SK-N-SH (cell line): ENCODE data around the gene RAB15. TPM values are rescaled to one million over a fixed set of nuclear protein-coding genes. Genes with fewer than 3 reads are reported as not detected.

Experiments used
- CTCF ChIA-PET: fragments of 300-600, 350-600 bp; formaldehyde crosslinking; extraction: SDS; loops from one replicate; lab custom pipeline; 2021; lab: Yijun Ruan, JAX
- POLR2A ChIA-PET: fragments of 350-600 bp; sonication (Branson Sonifier 250); formaldehyde crosslinking; extraction: SDS; loops from one replicate; lab custom pipeline; 2020; ENCODE audit warnings: antibody characterized with exemption, inconsistent platforms; lab: Yijun Ruan, JAX
- DNase-seq: peaks from one replicate; pipeline ENCODE4 v3.0.0; 2012
- H2AFZ ChIP-seq: fragments of 200-600 bp; sonication (generic); 2 replicates; pipeline ENCODE4 v1.8.1; 2016; ENCODE audit warnings: antibody characterized with exemption, mild to moderate bottlenecking, low read depth
- H3F3A ChIP-seq: fragments of 200-600 bp; sonication (generic); replicated peaks from 2 replicates; pipeline ENCODE3; 2016; ENCODE audit warnings: antibody characterized with exemption, mild to moderate bottlenecking; ENCODE audit not compliant: insufficient read depth
- H3K27ac ChIP-seq, 2 experiments: fragments of 200-500 bp in 1 of 2; fragments of 200-600 bp in 1 of 2; sonication (Bioruptor generic) in 1 of 2; sonication (generic), shearing (Covaris generic) in 1 of 2; 2 replicates each; pipeline versions ENCODE4 v1.5.1 to v1.6.1; 2014 to 2016; ENCODE audit warnings: low read depth in 2 of 2, inconsistent platforms in 1 of 2, low read length in 1 of 2, mild to moderate bottlenecking in 1 of 2, mixed read lengths in 1 of 2
- H3K27me3 ChIP-seq: fragments of 200-600 bp; sonication (generic), shearing (Covaris generic); 2 replicates; pipeline ENCODE4 v1.6.1; 2016; ENCODE audit warnings: mixed run types; ENCODE audit not compliant: insufficient read depth
- H3K36me3 ChIP-seq, 2 experiments: fragments of 200-500 bp in 1 of 2; fragments of 200-600 bp in 1 of 2; sonication (Bioruptor generic) in 1 of 2; sonication (generic) in 1 of 2; replicated peaks in 1 of 2; 2 replicates each; pipeline versions ENCODE3 to v1.5.1; 2014 to 2016; ENCODE audit warnings: low read length in 1 of 2, mild to moderate bottlenecking in 1 of 2; ENCODE audit not compliant: insufficient read depth in 2 of 2, control insufficient read depth in 1 of 2
- H3K4me1 ChIP-seq, 2 experiments: fragments of 200-500 bp in 1 of 2; fragments of 200-600 bp in 1 of 2; sonication (Bioruptor generic) in 1 of 2; sonication (generic), shearing (Covaris generic) in 1 of 2; 2 replicates each; pipeline versions ENCODE4 v1.5.1 to v1.6.1; 2014 to 2016; ENCODE audit warnings: low read depth in 1 of 2, low read length in 1 of 2, mixed run types in 1 of 2; ENCODE audit not compliant: insufficient read depth in 2 of 2, control insufficient read depth in 1 of 2
- H3K4me2 ChIP-seq: fragments of 200-600 bp; sonication (generic), shearing (Covaris generic); 2 replicates; pipeline ENCODE4 v1.6.1; 2017; ENCODE audit warnings: mixed run types
- H3K4me3 ChIP-seq, 2 experiments: fragments of 200-500 bp in 1 of 2; fragments of 200-600 bp in 1 of 2; sonication (Bioruptor generic) in 1 of 2; sonication (generic), shearing (Covaris generic) in 1 of 2; 2 replicates each; pipeline versions ENCODE4 v1.5.1 to v1.8.1; 2014 to 2016; ENCODE audit warnings: low read depth in 2 of 2, inconsistent platforms in 1 of 2, low read length in 1 of 2, mild to moderate bottlenecking in 1 of 2, mixed read lengths in 1 of 2, moderate library complexity in 1 of 2
- H3K79me2 ChIP-seq: fragments of 200-600 bp; sonication (generic); 2 replicates; pipeline ENCODE4 v1.8.1; 2017; ENCODE audit warnings: mild to moderate bottlenecking; ENCODE audit not compliant: insufficient read depth
- H3K9ac ChIP-seq: fragments of 200-600 bp; sonication (generic); 2 replicates; pipeline ENCODE4 v1.6.1; 2017; ENCODE audit warnings: mixed run types
- H3K9me2 ChIP-seq: fragments of 200-600 bp; sonication (generic); 2 replicates; pipeline ENCODE4 v1.6.1; 2017; ENCODE audit warnings: mixed run types
- H3K9me3 ChIP-seq: fragments of 200-600 bp; sonication (generic); 2 replicates; pipeline ENCODE4 v1.6.1; 2017; ENCODE audit warnings: mixed run types, mild to moderate bottlenecking, moderate library complexity
- H4K20me1 ChIP-seq: fragments of 200-600 bp; sonication (generic); 2 replicates; pipeline ENCODE4 v1.6.1; 2017; ENCODE audit warnings: mild to moderate bottlenecking, mixed run types; ENCODE audit not compliant: insufficient read depth
- EZH2phosphoT487 ChIP-seq: fragments of 200-600 bp; sonication (generic); IDR thresholded peaks from 2 replicates; pipeline ENCODE4 v1.6.1; 2017; ENCODE audit warnings: low read depth, mixed run types, mild to moderate bottlenecking, antibody characterized with exemption, moderate library complexity, borderline replicate concordance
- FOSL2 ChIP-seq: IDR thresholded peaks from 2 replicates; pipeline ENCODE4 v1.4.0; 2012; ENCODE audit warnings: low read depth, mild to moderate bottlenecking, moderate library complexity, borderline replicate concordance
- FOXM1 ChIP-seq: IDR thresholded peaks from 2 replicates; pipeline ENCODE4 v1.4.0; 2012; ENCODE audit warnings: low read depth, mild to moderate bottlenecking
- JUND ChIP-seq: IDR thresholded peaks from 2 replicates; pipeline ENCODE4 v1.4.0; 2012
- MAX ChIP-seq: IDR thresholded peaks from 2 replicates; pipeline ENCODE4 v1.4.0; 2012; ENCODE audit warnings: low read depth
- MEF2A ChIP-seq: IDR thresholded peaks from 2 replicates; pipeline ENCODE4 v1.4.0; 2012; ENCODE audit warnings: low read depth, borderline replicate concordance
- RAD21 ChIP-seq: IDR thresholded peaks from 2 replicates; pipeline ENCODE4 v1.6.1; 2012; ENCODE audit warnings: mild to moderate bottlenecking, low read length
- SMC3 ChIP-seq: IDR thresholded peaks from 2 replicates; pipeline ENCODE4 v1.6.1; 2012; ENCODE audit warnings: low read depth, low read length, improper control_type of control experiment
- TAF1 ChIP-seq: IDR thresholded peaks from 2 replicates; pipeline ENCODE4 v1.6.1; 2012; ENCODE audit warnings: low read depth, mild to moderate bottlenecking, low read length, moderate library complexity, borderline replicate concordance
- TCF12 ChIP-seq: IDR thresholded peaks from 2 replicates; pipeline ENCODE4 v1.4.0; 2012
- USF1 ChIP-seq: IDR thresholded peaks from 2 replicates; pipeline ENCODE4 v1.4.0; 2012; ENCODE audit warnings: low read depth, borderline replicate concordance
- WGBS: methylation state at CpG from one replicate; pipeline ENCODE4 v1.1.6; 2017; ENCODE audit warnings: low lambda C conversion rate; 5-methylcytosine and 5-hydroxymethylcytosine counted together
- polyA plus RNA-seq, 3 experiments: library from polyadenylated mRNA; depleted of rRNA; stranded (reverse); fragments of >200 nt; gene quantifications; 2 replicates each; pipeline ENCODE4 v1.2.3, GENCODE V29; 2012
- TF ChIP-seq, protein P1 (sequence below): fragments of 150-350 bp; IDR thresholded peaks from 2 replicates; pipeline ENCODE4 v1.6.1; 2017; ENCODE audit warnings: antibody characterized with exemption, low read length, low read depth, borderline replicate concordance
- TF ChIP-seq, protein P2 (sequence below): fragments of 200-600 bp; sonication (generic); IDR thresholded peaks from 2 replicates; pipeline ENCODE4 v1.6.1; 2017; ENCODE audit warnings: antibody characterized with exemption, mild to moderate bottlenecking, moderate library complexity
- TF ChIP-seq, protein P3 (sequence below): IDR thresholded peaks from 2 replicates; pipeline ENCODE4 v1.6.1; 2012; ENCODE audit warnings: mild to moderate bottlenecking, low read depth, low read length, moderate library complexity

Gene RAB15
- polyA plus RNA-seq, 1 of the 3 experiments (the other 2 are of a cell fraction): 14.2 TPM

DNA sequence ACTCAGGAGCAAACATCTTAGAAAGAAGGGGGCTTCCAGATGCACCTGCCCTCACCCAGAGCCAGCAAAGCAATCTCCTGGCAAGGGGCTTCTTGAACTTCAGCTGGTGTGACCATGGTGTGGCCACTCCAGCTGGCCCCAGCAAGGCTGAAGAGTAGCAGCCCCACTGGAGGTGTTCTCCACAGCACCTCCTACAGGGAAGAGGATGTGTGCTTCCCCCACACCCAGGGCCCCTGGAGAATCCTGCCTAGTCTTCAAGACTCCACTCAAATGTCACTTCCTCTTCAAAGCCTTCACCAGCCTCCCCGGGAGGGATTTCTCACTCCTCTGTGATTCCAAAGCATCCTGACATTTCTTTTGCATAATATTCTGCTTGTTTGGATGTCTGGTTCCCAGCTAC lies 8.5 kb downstream of the RAB15 start:
- Histone ChIP-seq H3K79me2 (no peaks in the 10 kb centered on the region), H2AFZ (no peak overlapping the region), H3K36me3 (peaks cover 0 to 3% of the 10 kb centered on the region in 2 experiments), H3F3A (no peaks in the 10 kb centered on the region), H4K20me1 (no peaks in the 10 kb centered on the region), H3K4me3 (no peak overlapping the region), H3K4me2 (no peak overlapping the region), H3K9me2 (no peaks in the 10 kb centered on the region), H3K27me3 (no peaks in the 10 kb centered on the region), H3K4me1 (peaks cover 3 to 22% of the 10 kb centered on the region in 2 experiments; a peak in 2 of 4 replicates), H3K9ac (no peak overlapping the region), H3K9me3 (no peaks in the 10 kb centered on the region), H3K27ac (no peak overlapping the region)
- ChIA-PET CTCF (interaction anchor here (1.3 kb wide), 1 partner anchor 52 kb away, joined by 3 read pairs; no protein-coding TSS in a partner anchor), POLR2A (no interaction called here)
- WGBS: 100% methylated on average over 1 of the region's 1 CpG
- DNase-seq: no peak
- TF ChIP-seq MAX (no peak), SMC3 (no peak), TAF1 (no peak), EZH2phosphoT487 (no peak), FOXM1 (no peak), MEF2A (no peak), TCF12 (no peak), USF1 (no peak), RAD21 (no peak), JUND (no peak), FOSL2 (no peak)
- TF ChIP-seq, protein P1, sequence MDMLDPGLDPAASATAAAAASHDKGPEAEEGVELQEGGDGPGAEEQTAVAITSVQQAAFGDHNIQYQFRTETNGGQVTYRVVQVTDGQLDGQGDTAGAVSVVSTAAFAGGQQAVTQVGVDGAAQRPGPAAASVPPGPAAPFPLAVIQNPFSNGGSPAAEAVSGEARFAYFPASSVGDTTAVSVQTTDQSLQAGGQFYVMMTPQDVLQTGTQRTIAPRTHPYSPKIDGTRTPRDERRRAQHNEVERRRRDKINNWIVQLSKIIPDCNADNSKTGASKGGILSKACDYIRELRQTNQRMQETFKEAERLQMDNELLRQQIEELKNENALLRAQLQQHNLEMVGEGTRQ: no peak
- TF ChIP-seq, protein P2, sequence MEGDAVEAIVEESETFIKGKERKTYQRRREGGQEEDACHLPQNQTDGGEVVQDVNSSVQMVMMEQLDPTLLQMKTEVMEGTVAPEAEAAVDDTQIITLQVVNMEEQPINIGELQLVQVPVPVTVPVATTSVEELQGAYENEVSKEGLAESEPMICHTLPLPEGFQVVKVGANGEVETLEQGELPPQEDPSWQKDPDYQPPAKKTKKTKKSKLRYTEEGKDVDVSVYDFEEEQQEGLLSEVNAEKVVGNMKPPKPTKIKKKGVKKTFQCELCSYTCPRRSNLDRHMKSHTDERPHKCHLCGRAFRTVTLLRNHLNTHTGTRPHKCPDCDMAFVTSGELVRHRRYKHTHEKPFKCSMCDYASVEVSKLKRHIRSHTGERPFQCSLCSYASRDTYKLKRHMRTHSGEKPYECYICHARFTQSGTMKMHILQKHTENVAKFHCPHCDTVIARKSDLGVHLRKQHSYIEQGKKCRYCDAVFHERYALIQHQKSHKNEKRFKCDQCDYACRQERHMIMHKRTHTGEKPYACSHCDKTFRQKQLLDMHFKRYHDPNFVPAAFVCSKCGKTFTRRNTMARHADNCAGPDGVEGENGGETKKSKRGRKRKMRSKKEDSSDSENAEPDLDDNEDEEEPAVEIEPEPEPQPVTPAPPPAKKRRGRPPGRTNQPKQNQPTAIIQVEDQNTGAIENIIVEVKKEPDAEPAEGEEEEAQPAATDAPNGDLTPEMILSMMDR: no peak; the same call in 1 of the 2 replicates
- TF ChIP-seq, protein P3, sequence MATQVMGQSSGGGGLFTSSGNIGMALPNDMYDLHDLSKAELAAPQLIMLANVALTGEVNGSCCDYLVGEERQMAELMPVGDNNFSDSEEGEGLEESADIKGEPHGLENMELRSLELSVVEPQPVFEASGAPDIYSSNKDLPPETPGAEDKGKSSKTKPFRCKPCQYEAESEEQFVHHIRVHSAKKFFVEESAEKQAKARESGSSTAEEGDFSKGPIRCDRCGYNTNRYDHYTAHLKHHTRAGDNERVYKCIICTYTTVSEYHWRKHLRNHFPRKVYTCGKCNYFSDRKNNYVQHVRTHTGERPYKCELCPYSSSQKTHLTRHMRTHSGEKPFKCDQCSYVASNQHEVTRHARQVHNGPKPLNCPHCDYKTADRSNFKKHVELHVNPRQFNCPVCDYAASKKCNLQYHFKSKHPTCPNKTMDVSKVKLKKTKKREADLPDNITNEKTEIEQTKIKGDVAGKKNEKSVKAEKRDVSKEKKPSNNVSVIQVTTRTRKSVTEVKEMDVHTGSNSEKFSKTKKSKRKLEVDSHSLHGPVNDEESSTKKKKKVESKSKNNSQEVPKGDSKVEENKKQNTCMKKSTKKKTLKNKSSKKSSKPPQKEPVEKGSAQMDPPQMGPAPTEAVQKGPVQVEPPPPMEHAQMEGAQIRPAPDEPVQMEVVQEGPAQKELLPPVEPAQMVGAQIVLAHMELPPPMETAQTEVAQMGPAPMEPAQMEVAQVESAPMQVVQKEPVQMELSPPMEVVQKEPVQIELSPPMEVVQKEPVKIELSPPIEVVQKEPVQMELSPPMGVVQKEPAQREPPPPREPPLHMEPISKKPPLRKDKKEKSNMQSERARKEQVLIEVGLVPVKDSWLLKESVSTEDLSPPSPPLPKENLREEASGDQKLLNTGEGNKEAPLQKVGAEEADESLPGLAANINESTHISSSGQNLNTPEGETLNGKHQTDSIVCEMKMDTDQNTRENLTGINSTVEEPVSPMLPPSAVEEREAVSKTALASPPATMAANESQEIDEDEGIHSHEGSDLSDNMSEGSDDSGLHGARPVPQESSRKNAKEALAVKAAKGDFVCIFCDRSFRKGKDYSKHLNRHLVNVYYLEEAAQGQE: no peak
